Measurements from ENCODE around the gene IGF1R. TPM values are rescaled to one million over a fixed set of nuclear protein-coding genes. Genes with fewer than 3 reads are reported as not detected.
A peak's percentile ranks its signal among the peaks of the same experiment; 100 is the strongest.

IGF1R gene
- total and polyA plus RNA-seq, 2 of the 8 experiments (the other 6 are each of a cell fraction or from before 2014, with no cell fraction given) = 32.9 to 109 TPM

GRCh38 chr15:98609144-98609852, 39.0 kb upstream of the IGF1R start:
- H2BK12ac ChIP-seq (ENCODE audit: low read depth, low read length) = peak overlapping the region; percentile 96; the same call in 1 of the 2 replicates
- peak overlapping the region; percentile 96 for H3K4ac ChIP-seq (replicated peaks; ENCODE audit: insufficient read length, low read depth, low read length)
- no peak overlapping the region for H3K9ac ChIP-seq (replicated peaks in 1 of 4; ENCODE audit: extremely low read depth in 1 of 4, low read depth in 3 of 4, low read length in 3 of 4)
- no peaks in the 10 kb centered on the region for H3K36me3 ChIP-seq (ENCODE audit: control insufficient read depth in 2 of 4, insufficient read depth in 4 of 4, low read length in 3 of 4)
- H2AFZ ChIP-seq (ENCODE audit: low read length) = peak overlapping the region; percentile 78
- no peaks in the 10 kb centered on the region for H3K9me3 ChIP-seq (ENCODE audit: insufficient read depth in 2 of 2, low read depth in 1 of 2, low read length in 1 of 2)
- no peak overlapping the region for H3K27ac ChIP-seq (ENCODE audit: low read depth, low read length)
- no peaks in the 10 kb centered on the region for H3K79me2 ChIP-seq (ENCODE audit: control insufficient read depth in 1 of 2, insufficient read depth in 2 of 2, low read length in 2 of 2)
- H4K8ac ChIP-seq (ENCODE audit: extremely low read depth, insufficient read depth, low read length) = peak overlapping the region; percentile 12
- H3K23me2 ChIP-seq (ENCODE audit: low read depth, low read length) = no peaks in the 10 kb centered on the region
- WGBS, 2 experiments (ENCODE audit: extremely low coverage in 1 of 2, insufficient coverage in 1 of 2, insufficient read length in 1 of 2, insufficient replicate concordance in 2 of 2, low coverage in 1 of 2, low lambda C conversion rate in 2 of 2, missing lambda C conversion rate in 1 of 2) = 76% methylated on average over 9 of the region's 9 CpGs; no CpG with 5 or more reads in 1 of the 2 experiments
- H2AK5ac ChIP-seq (ENCODE audit: low read depth, low read length) = peak overlapping the region; percentile 90
- FAIRE-seq = peak; percentile 65
- no peak overlapping the region for H3K14ac ChIP-seq (ENCODE audit: insufficient read length)
- H4K5ac ChIP-seq (ENCODE audit: insufficient read length, low read depth, low read length) = peak overlapping the region; percentile 34
- peak overlapping the region; percentile 79 for H2BK120ac ChIP-seq (replicated peaks; ENCODE audit: low read depth, low read length)
- H2BK20ac ChIP-seq (ENCODE audit: low read length) = peak overlapping the region; percentile 87; the same call in 1 of the 2 replicates
- H4K20me1 ChIP-seq (replicated peaks in 1 of 2; ENCODE audit: control insufficient read depth in 1 of 2, insufficient read depth in 2 of 2, low read length in 2 of 2) = no peaks in the 10 kb centered on the region
- peak overlapping the region; percentile 87; the same call in 1 of the 2 replicates for H2BK5ac ChIP-seq (ENCODE audit: low read depth, low read length)
- peak overlapping the region; percentile 55; the same call in 1 of the 2 replicates for H2BK15ac ChIP-seq (ENCODE audit: low read length)
- DNase-seq (ENCODE audit: low read depth in 1 of 2, low spot score in 2 of 2) = peak; percentile 50 to 63
- H3K4me1 ChIP-seq (replicated peaks in 1 of 4; ENCODE audit: control insufficient read depth in 3 of 4, insufficient read depth in 4 of 4, low read length in 3 of 4) = peaks cover 0 to 8% (median 3%) of the 10 kb centered on the region in 4 experiments; a peak in 6 of 7 replicates
- H3K18ac ChIP-seq (ENCODE audit: extremely low read depth, low read length) = peak overlapping the region; percentile 5; the same call in 1 of the 2 replicates
- H3K79me1 ChIP-seq (ENCODE audit: low read depth, low read length) = no peaks in the 10 kb centered on the region
- H3K4me2 ChIP-seq (ENCODE audit: insufficient read depth in 1 of 2, low read depth in 2 of 2, low read length in 2 of 2) = no peak overlapping the region
- peak overlapping the region; percentile 99 for H4K91ac ChIP-seq (replicated peaks; ENCODE audit: insufficient read length, low read length)
- H3K4me3 ChIP-seq (ENCODE audit: extremely low read depth in 1 of 4, insufficient read depth in 2 of 4, low read depth in 3 of 4, low read length in 4 of 4) = no peak overlapping the region
- no peak overlapping the region for H3K56ac ChIP-seq (replicated peaks; ENCODE audit: insufficient read length, low read depth, low read length)
- H3K23ac ChIP-seq (ENCODE audit: insufficient read length) = no peak overlapping the region
- TF ChIP-seq CEBPB (IDR thresholded peaks at IDR 0.05; ENCODE audit: low read depth, low read length) (no peak), TCF12 (IDR thresholded peaks at IDR 0.05; ENCODE audit: low read depth, low read length) (0 out of 2 replicates have a peak, but pooled peaks have one; percentile 53), TEAD4 (IDR thresholded peaks at IDR 0.05; ENCODE audit: low read depth, low read length) (peak; percentile 92), KDM5A (IDR thresholded peaks at IDR 0.05; ENCODE audit: low read length) (no peak), SIN3A (conservative IDR thresholded peaks at IDR 0.05 in 1 of 2, IDR thresholded peaks at IDR 0.05 in 1 of 2; ENCODE audit: low read depth in 1 of 2, low read length in 2 of 2) (no peak), MAFK (IDR thresholded peaks at IDR 0.05; ENCODE audit: low read depth, low read length) (no peak), JUND (IDR thresholded peaks at IDR 0.05; ENCODE audit: low read length) (peak; percentile 98), KDM4A (IDR thresholded peaks at IDR 0.05; ENCODE audit: low read depth, low read length, severe bottlenecking) (no peak), JUN (IDR thresholded peaks at IDR 0.05; ENCODE audit: low read depth, low read length) (peak; percentile 92), BACH1 (IDR thresholded peaks at IDR 0.05; ENCODE audit: low read length) (no peak), MAX (IDR thresholded peaks at IDR 0.05) (peak; percentile 50; the same call in 1 of the 2 replicates), PHF8 (conservative IDR thresholded peaks at IDR 0.05; ENCODE audit: low read depth, low read length) (no peak)
- ChIA-PET POLR2A (ENCODE audit: partially characterized antibody) (interaction anchor here (0.6 kb wide), 1 partner anchor 46 kb away, joined by 3 read pairs; no protein-coding TSS in a partner anchor), CTCF (ENCODE audit: partially characterized antibody) (interaction anchor here (1.1 to 1.3 kb wide), 2 partner anchors 19 to 71 kb away, joined by 3 to 4 read pairs; no protein-coding TSS in a partner anchor)
- no peaks in the 10 kb centered on the region; a peak in 1 of 7 replicates for H3K27me3 ChIP-seq (replicated peaks in 1 of 4; ENCODE audit: control insufficient read depth in 3 of 4, extremely low read depth in 1 of 4, insufficient read depth in 3 of 4, low read length in 3 of 4)
